Measurements from ENCODE around the gene DTX4. TPM values are rescaled to one million over a fixed set of nuclear protein-coding genes. Genes with fewer than 3 reads are reported as not detected.

The DTX4 gene
- total RNA-seq, 1 experiment from 2014 or later, result 96.7 TPM

GRCh38 chr11:59222464-59223060 lies 50.6 kb downstream of the DTX4 start:
- no peaks in the 10 kb centered on the region for H3K9me3 ChIP-seq
- intact Hi-C loops (cut with micrococcal nuclease; ENCODE audit: unreplicated experiment), result no loop called here
- POLR2A ChIA-PET, result no interaction called here
- Mint-ChIP-seq H3K4me1 (ENCODE audit: low read depth, unreplicated experiment) (no peaks in the 10 kb centered on the region), H3K27me3 (ENCODE audit: insufficient read depth, unreplicated experiment) (peaks cover 10% of the 10 kb centered on the region), H3K9me3 (ENCODE audit: unreplicated experiment) (no peaks in the 10 kb centered on the region), H3K27ac (ENCODE audit: unreplicated experiment) (no peak overlapping the region), H3K36me3 (ENCODE audit: insufficient read depth, unreplicated experiment) (no peaks in the 10 kb centered on the region), H3K4me3 (ENCODE audit: unreplicated experiment) (no peak overlapping the region)
- H3K4me3 ChIP-seq (ENCODE audit: low read depth, low read length), result no peak overlapping the region
- no peak for TF ChIP-seq CTCF (IDR thresholded peaks at IDR 0.05; ENCODE audit: insufficient read depth in 1 of 2, low read depth in 1 of 2, low read length in 1 of 2, severe bottlenecking in 1 of 2, unreplicated experiment in 1 of 2)
- DNase-seq, result no peak
- no peaks in the 10 kb centered on the region for H3K4me1 ChIP-seq
- H3K27me3 ChIP-seq (replicated peaks; ENCODE audit: control insufficient read depth, insufficient read depth, low read length), result no peaks in the 10 kb centered on the region
- BruUV-seq (replicated peaks), result no TSS peak
- H3K36me3 ChIP-seq (ENCODE audit: control insufficient read depth, insufficient read depth, low read length), result no peaks in the 10 kb centered on the region
- CTCF ChIA-PET, result interaction anchor here (1.0 kb wide), 1 partner anchor 16 kb away, joined by 3 read pairs; no protein-coding TSS in a partner anchor

GRCh38 chr11:59223177-59223576 lies 51.2 kb downstream of the DTX4 start:
- intact Hi-C loops (cut with micrococcal nuclease; ENCODE audit: unreplicated experiment), result no loop called here
- BruUV-seq (replicated peaks), result no TSS peak

GRCh38 chr11:59223611-59224010 lies 51.7 kb downstream of the DTX4 start:
- ChIA-PET POLR2A (no interaction called here), CTCF (interaction anchor here (0.7 kb wide), 1 partner anchor 9 kb away, joined by 3 read pairs; no protein-coding TSS in a partner anchor)
- no TSS peak for BruUV-seq (replicated peaks)
- Histone ChIP-seq H3K27me3 (replicated peaks; ENCODE audit: control insufficient read depth, insufficient read depth, low read length) (no peaks in the 10 kb centered on the region), H3K36me3 (ENCODE audit: control insufficient read depth, insufficient read depth, low read length) (no peaks in the 10 kb centered on the region), H3K4me3 (ENCODE audit: low read depth, low read length) (no peak overlapping the region), H3K9me3 (no peaks in the 10 kb centered on the region), H3K4me1 (no peaks in the 10 kb centered on the region)
- H3K27ac Mint-ChIP-seq (ENCODE audit: unreplicated experiment), result no peak overlapping the region
- no peaks in the 10 kb centered on the region for H3K4me1 Mint-ChIP-seq (ENCODE audit: low read depth, unreplicated experiment)
- no peaks in the 10 kb centered on the region for H3K9me3 Mint-ChIP-seq (ENCODE audit: unreplicated experiment)
- no peaks in the 10 kb centered on the region for H3K36me3 Mint-ChIP-seq (ENCODE audit: insufficient read depth, unreplicated experiment)
- intact Hi-C loops (cut with micrococcal nuclease; ENCODE audit: unreplicated experiment), result no loop called here
- no peak overlapping the region for H3K4me3 Mint-ChIP-seq (ENCODE audit: unreplicated experiment)
- H3K27me3 Mint-ChIP-seq (ENCODE audit: insufficient read depth, unreplicated experiment), result peaks cover 10% of the 10 kb centered on the region
- no peak for DNase-seq
- TF ChIP-seq CTCF (IDR thresholded peaks at IDR 0.05; ENCODE audit: insufficient read depth in 1 of 2, low read depth in 1 of 2, low read length in 1 of 2, severe bottlenecking in 1 of 2, unreplicated experiment in 1 of 2), result no peak

More at GRCh38 chr11:59223177-59223576, 51.2 kb downstream of the DTX4 start:
- CTCF ChIA-PET, result interaction anchor here (0.7 kb wide), 1 partner anchor 10 kb away, joined by 3 read pairs; no protein-coding TSS in a partner anchor
- Mint-ChIP-seq H3K36me3 (ENCODE audit: insufficient read depth, unreplicated experiment) (no peaks in the 10 kb centered on the region), H3K9me3 (ENCODE audit: unreplicated experiment) (no peaks in the 10 kb centered on the region), H3K27me3 (ENCODE audit: insufficient read depth, unreplicated experiment) (peaks cover 10% of the 10 kb centered on the region), H3K27ac (ENCODE audit: unreplicated experiment) (no peak overlapping the region), H3K4me1 (ENCODE audit: low read depth, unreplicated experiment) (no peaks in the 10 kb centered on the region), H3K4me3 (ENCODE audit: unreplicated experiment) (no peak overlapping the region)
- Histone ChIP-seq H3K4me3 (ENCODE audit: low read depth, low read length) (no peak overlapping the region), H3K36me3 (ENCODE audit: control insufficient read depth, insufficient read depth, low read length) (no peaks in the 10 kb centered on the region), H3K4me1 (no peaks in the 10 kb centered on the region), H3K9me3 (no peaks in the 10 kb centered on the region), H3K27me3 (replicated peaks; ENCODE audit: control insufficient read depth, insufficient read depth, low read length) (no peaks in the 10 kb centered on the region)
- POLR2A ChIA-PET, result no interaction called here
- no peak for TF ChIP-seq CTCF (IDR thresholded peaks at IDR 0.05; ENCODE audit: insufficient read depth in 1 of 2, low read depth in 1 of 2, low read length in 1 of 2, severe bottlenecking in 1 of 2, unreplicated experiment in 1 of 2)
- DNase-seq, result no peak

Data from Caco-2 (cell line).